ENCODE measurements around the gene ZNF681.
"Not testable (repeated sequence)": the region's sequence is repeated elsewhere in the genome, so short reads cannot be mapped to it uniquely, and the experiment has no call there.

Gene ZNF681

GRCh38 chr19:23758187-23759074, at the start of gene ZNF681:
ZNF681 (minus strand) TSS chr19:23758891; CDS start chr19:23758749, 142 bp downstream.
- DNase-seq = peak; percentile 80 to 97 (median 90)

DNA sequence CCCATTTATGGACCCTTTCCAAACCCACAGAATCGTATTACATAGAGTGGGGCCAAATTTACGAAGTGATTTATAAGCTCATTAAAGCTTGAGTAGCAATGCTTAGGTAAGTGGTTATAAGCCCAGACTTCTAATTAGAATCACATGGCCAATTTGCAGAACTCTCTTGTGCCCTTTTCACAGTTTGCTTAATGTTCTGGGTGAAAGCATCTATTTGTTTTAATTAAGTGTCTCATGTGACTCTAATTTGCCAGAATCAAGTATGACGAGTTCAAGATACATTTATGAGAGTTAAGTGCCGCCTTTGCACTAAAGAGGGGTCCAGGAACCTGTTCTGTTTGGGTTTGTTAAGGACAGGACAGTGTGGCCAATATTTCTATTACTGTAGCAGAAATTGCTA, 46.0 kb upstream of the ZNF681 start:
- DNase-seq = peak in 1 of 3 experiments; percentile 56

DNA sequence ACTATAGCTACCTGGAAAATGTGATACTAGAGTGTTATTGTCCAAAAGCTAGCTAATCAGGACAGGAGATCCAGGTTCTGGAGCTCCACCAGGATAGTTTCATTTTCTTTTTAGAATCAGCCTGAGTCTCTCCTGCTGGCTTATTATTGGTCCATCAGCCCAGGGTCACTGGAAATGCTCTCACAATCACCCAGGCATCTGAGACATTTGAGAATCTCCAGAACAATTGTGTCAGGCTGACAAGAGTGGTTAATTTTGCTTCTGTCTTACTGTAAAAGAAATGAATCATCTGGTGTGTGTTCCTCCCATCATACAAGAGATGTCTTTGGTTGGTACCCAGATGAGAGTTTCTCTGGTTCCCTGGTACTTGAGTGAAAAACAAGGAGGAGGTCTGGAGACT, 43.6 kb upstream of the ZNF681 start:
- no peak for DNase-seq

DNA sequence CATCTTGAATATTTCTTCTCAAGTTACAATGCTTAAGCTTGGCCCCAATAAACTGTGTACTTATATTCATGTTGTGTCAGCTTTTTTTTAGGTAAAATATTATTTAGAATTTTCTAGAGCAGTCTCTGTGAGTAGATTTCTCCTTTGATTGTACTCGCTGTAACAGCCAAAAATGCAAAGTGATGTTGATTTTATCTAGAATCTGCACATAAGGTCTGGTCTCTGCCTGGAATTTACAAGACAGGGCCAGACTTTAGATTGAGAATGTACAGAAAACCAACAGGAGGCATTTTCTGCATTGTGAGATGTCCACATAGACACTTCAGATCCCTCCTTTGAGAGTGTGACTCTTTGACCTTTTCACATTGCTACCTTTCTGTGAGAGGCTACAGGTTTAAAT, 43.1 kb upstream of the ZNF681 start:
- DNase-seq = no peak

GRCh38 chr19:23800868-23801267, 42.2 kb upstream of the ZNF681 start:
- no peak for DNase-seq

- DNase-seq = no peak
Observed at GRCh38 chr19:23800271-23800670, 41.6 kb upstream of the ZNF681 start.

DNA sequence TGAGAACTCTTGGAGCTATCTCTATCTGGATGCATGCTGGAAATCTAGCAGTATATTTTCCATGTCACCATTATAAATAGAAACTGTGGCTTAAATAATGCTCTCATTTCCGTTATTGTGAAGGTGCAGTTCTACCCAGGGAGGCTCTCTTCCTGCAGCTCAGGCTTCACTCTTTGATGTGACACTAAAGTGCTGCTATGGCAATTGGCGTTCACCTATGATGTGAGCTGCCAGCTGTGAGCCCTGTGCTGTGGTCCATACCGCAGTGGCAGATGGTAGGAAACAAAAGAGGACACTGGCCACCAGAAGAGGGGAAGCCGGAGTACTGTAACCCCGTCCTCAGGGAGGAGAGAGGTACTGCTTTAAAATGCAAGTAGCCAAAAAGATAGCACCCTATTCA, 40.6 kb upstream of the ZNF681 start:
- peak in 2 of 3 experiments; percentile 8 to 54 for DNase-seq

GRCh38 chr19:23795462-23795861, 36.8 kb upstream of the ZNF681 start:
- DNase-seq = no peak

DNA sequence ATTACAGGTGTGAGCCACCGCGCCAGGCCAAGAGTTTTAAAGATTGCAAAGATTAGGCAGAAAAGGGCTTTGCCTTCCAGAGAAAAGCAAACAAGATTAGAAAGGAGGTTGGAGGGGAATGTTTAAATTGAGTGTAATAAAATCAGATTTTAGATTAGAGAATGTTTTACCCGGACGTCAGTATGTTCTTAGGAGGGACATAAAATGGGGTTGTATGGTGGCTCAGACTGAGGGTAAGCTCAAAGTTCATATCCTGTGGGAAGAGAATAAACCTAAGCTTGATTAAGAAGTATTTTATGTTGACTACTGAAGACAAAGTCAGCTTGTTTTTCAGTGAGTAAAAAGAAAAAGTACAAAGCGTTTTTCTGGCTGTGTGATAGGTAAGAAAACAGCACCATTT, 34.1 kb upstream of the ZNF681 start:
- no peak for DNase-seq

DNA sequence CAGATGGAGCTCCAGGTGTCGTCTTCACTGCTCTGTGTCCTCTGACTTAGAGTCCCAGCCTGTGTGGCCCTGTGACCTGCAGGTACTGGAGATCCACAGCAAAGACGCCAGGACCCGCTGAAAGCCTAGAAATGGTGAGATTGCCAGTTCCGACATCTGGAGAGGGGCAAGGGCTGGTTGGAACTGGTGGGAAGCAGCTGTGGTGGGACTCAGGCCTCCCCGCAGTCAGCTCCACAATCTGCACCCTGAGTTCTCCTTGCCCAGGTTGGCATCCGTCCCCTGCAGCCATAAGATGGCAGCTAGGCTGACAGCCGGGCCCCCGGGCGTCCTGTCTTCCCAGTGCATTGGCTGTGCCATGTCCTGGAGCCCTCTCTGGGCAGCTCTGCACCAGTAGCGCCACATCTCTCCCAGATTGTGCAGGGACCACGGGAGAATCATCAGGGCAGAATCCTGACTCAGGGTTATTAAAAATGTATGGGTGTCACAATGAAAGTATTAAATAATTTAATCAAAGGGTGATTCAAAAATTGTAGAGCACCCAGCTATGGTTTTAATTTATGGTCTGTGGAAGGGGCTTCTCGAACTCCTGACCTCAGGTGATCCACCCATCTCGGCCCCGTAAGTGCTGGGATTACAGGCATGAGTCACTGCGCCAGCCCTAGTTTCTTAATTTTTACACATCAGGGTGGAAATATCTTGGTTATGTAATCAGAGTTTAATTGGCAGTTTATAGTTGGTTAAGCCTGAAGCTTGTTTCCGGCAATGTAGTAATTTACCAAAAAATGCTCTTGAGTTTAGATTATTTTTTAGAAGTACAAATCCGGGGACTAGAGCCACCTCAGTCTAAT, 32.2 kb upstream of the ZNF681 start:
- DNase-seq = no peak

DNA sequence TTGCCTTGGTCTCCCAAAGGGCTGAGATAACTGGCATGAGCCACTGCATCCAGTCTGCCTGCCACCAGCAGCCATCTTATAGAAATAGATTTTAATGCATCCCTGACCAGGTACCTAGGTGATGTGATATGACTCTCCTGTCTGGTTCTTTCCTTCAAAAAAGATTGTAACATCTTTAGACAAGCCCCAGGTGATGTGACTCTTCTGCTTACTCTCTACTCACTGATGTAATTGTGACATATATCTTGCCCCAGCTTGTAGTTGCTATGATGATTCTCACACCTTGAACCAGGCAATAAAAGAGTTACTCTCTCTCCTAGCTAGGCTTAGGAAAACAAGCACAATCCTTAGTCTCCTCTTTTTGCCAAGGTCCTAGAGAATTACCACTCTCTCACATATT, 30.6 kb upstream of the ZNF681 start:
- no peak for DNase-seq

DNA sequence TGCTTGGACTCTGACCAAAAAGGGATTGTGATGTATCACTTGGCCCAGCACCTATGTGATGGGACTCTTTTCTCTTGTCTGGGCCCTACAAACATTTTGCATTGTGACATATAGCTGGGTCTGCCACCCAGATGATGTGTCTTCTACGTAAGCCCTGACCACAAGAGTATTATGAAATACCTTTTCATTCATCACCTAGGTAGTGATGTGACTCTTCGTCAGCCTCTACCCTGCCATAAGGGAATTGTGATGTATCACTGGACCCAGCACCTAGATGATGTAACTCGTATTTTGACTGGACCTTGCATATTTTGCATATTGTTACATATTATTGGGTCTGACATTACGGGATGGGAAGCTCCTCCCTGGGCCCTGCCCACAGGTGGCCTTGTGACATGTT, 29.7 kb upstream of the ZNF681 start:
- no peak for DNase-seq

DNA sequence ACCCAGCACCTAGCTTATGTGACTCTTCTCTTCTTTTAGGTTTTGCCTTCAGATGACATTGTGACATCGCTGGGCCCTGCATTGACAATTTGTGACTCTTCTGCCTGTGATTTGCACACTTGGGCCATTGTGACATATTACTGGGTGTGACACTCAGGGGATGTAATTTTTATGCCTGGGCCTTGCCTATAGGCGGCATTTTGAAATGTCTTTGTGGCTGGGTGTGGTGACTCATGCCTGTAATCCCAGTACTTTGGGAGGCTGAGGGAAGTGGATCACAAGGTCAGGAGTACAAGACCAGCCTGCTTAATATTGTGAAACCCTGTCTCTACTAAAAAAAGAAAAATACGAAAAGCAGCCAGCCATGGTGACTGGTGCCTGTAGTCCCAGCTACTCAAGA, 28.4 kb upstream of the ZNF681 start:
- no peak for DNase-seq

- no peak for DNase-seq
Observed at GRCh38 chr19:23785982-23786381, 27.3 kb upstream of the ZNF681 start.

GRCh38 chr19:23784274-23784673, 25.6 kb upstream of the ZNF681 start:
- DNase-seq = no peak

DNA sequence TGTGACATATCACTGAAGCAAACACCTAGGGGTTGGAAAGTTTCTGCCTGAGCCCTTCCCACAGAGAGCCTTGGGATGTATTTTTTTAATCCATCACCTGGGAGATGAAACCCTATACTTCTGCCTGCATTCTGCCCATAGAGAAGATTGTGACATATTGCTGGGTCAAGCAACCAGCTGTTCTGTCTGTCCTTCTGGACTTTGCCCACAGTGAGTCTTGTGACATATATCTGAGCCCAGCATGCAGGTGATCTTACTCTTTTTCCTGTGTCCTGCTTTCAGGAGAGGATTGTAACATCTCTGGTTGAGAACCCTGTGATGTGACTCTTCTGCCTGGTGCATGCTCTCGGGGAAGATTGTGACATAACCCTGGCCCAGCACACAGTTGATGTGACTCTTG, 24.9 kb upstream of the ZNF681 start:
- DNase-seq = no peak

DNA sequence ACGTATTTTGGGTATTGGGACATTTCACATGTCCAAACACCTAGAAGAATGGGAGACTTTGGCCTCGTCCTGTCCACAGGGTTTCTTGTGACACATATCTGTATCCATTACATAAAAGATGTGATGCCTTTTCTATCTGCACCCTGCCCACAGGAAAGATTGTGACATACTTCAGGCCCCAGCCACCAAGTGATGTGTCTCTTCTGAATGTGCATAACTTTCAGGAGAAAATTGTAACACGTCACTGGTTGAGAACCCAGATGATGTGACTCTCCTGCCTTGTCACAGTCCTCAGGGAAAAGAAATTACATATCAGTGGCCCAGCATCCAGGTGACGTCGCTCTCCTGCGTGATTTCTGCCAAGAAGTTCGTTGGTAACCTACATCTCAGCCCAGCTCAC, 21.0 kb upstream of the ZNF681 start:
- DNase-seq = no peak

DNA sequence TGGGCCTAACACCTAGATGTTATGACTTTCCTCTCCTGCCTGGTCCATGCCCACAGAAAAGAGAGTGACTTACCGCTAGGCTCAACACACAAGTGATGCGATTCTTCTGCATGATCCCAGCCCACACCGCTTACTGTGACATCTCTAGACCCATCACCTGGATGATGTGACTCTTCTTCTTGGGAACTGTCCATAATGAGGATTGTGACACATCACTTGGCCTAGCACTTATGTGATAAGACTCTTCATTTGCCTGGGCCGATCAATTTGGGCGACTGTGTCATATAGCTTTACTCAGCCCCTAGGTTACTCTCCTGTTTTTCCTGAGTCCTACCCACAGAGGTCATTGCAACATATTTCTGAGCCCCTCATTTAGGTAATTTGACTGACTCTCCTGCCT, 19.9 kb upstream of the ZNF681 start:
- no peak for DNase-seq

- not testable (repeated sequence) for DNase-seq
Observed at GRCh38 chr19:23778036-23778435, 19.3 kb upstream of the ZNF681 start.

GRCh38 chr19:23777216-23777615, 18.5 kb upstream of the ZNF681 start:
- DNase-seq = no peak

DNA sequence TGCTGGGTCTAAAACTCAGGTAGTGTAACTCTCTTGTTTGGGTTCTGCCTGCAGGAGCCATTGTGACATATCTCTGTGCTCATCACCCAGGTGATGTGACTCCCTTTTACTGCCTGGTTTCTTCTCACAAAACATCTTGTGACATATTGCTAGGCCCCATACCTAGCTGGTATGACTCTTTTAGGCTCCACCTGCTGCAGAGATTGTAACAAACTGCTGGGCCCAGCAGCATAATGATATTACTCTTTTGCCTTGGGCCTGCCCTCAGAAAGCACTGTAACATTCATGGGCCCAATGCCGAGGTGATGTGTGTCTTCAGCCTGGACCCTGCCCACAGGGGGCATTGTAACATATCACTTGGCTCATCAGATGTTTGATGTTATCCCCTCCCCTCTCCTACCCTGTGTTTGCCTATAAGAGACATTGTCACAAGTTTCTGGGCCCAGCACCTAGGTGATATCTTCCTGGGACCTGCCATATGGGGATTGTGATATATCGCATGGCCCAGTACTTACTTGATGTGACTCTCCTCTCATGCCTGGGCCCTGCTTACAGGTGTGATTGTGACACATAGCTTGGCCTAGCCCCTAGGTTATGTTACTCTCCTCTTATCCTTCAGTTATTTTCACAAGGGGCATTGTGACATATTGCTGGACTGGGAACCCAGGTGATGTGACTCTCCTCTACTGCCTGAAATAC, 18.0 kb upstream of the ZNF681 start:
- no peak for DNase-seq

DNA sequence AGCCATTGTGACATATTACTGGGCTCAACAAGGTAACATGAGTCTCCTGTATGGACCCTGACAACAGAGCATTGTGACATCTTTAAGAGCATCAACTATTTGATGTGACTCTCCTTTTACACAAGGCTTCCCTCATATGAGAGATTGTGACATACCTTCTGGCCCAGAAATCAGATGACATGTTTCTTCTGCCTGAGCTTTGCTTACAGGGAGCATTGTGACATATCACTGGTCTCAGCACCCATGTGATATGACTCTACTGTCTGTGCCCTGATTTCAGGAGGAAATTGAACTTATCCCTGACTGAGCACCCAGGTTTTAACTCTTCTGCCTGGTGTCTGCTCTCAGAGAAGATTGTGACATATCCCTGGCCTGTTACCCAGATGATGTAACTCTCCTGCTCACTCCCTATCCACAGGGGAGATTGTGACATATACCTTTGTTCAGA, 15.9 kb upstream of the ZNF681 start:
- DNase-seq = no peak

DNA sequence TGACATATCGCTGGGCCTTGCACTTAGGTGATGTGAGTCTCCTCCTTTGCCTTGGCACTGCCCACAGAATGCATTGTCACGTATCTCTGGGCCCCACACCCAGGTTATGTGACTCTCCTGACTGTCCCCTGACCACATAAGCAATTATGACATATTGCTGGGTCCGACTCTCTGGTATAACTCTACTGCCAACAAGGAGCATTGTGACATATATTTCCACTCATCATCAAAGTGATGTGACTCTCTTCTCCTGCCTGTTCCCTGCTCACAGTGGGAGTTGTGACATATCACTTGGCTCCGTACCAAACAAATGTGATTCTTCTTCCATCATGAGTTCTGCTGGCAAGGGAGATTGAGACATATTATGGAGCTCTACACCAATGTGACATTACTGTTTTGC, 15.4 kb upstream of the ZNF681 start:
- DNase-seq = no peak

Measured in NCI-H1417 (cell line).